SU-DHL-6 (cell line): ENCODE measurements around the gene CBS.

Experiments
- CTCF ChIP-seq: fragments of 200-600 bp; sonication (generic); IDR thresholded peaks from one replicate; pipeline ENCODE4 v1.5.1; 2017; ENCODE audit warnings: antibody characterized with exemption, mild to moderate bottlenecking, low read length, moderate library complexity; ENCODE audit not compliant: insufficient read depth, poor library complexity, severe bottlenecking
- EZH2phosphoT487 ChIP-seq: fragments of 200-600 bp; sonication (generic), shearing (Covaris generic); conservative IDR thresholded peaks from 2 replicates; pipeline ENCODE4 v1.6.1; 2018; ENCODE audit warnings: mild to moderate bottlenecking, antibody characterized with exemption, low read length, moderate library complexity, mixed read lengths

- TF ChIP-seq CTCF (no peak), EZH2phosphoT487 (no peak)
Observed at GRCh38 chr21:43034826-43035225, 40.8 kb downstream of the CBS start.
